GM10248 (cell line): ENCODE data around the gene GPR4.

Experiments
- CTCF ChIA-PET: fragments of 300-600 bp; sonication (Branson Sonifier 250); formaldehyde crosslinking; extraction: SDS; loops from one replicate; lab custom pipeline; 2021; ENCODE audit warnings: antibody characterized with exemption; lab: Yijun Ruan, JAX
- POLR2A ChIA-PET: fragments of 350-650 bp; sonication (Branson Sonifier 250); formaldehyde crosslinking; extraction: SDS; loops from one replicate; lab custom pipeline; 2020; ENCODE audit warnings: antibody characterized with exemption; lab: Yijun Ruan, JAX
- DNase-seq: peaks from one replicate; pipeline ENCODE4 v3.0.0; 2012; ENCODE audit errors: extremely low spot score
- CTCF ChIP-seq: IDR thresholded peaks from 2 replicates; pipeline ENCODE4 v1.5.1; 2012; ENCODE audit warnings: mild to moderate bottlenecking, low read depth; ENCODE audit errors: extremely low read depth, missing control alignments, control extremely low read depth

Gene GPR4

GRCh38 chr19:45574526-45574925 is 27.5 kb downstream of the GPR4 start:
- POLR2A ChIA-PET: no interaction called here
- CTCF ChIA-PET: interaction anchor here (3.4 to 4.6 kb wide), 2 partner anchors 16 to 68 kb away, joined by 12 to 22 read pairs; no protein-coding TSS in a partner anchor
- TF ChIP-seq CTCF: no peak
- DNase-seq: no peak

- ChIA-PET CTCF (interaction anchor here (1.1 to 4.6 kb wide), 5 partner anchors 14 to 93 kb away, joined by 4 to 22 read pairs (median 10); no protein-coding TSS in a partner anchor), POLR2A (interaction anchor here (0.6 kb wide), 1 partner anchor 70 kb away, joined by 4 read pairs; no protein-coding TSS in a partner anchor)
- DNase-seq: no peak
- TF ChIP-seq CTCF: no peak
Observed at GRCh38 chr19:45571457-45572220, 30.4 kb downstream of the GPR4 start.

GRCh38 chr19:45569619-45570421 is 32.2 kb downstream of the GPR4 start:
- CTCF ChIA-PET: interaction anchor here (0.9 to 4.0 kb wide), 9 partner anchors 10 to 84 kb away, joined by 3 to 20 read pairs (median 4); no protein-coding TSS in a partner anchor
- POLR2A ChIA-PET: no interaction called here
- peak; percentile 85 for TF ChIP-seq CTCF
- peak; percentile 66 for DNase-seq

- POLR2A ChIA-PET: no interaction called here
- no peak for TF ChIP-seq CTCF
- CTCF ChIA-PET: interaction anchor here (0.9 to 4.0 kb wide), 7 partner anchors 9 to 140 kb away, joined by 3 to 20 read pairs (median 4); no protein-coding TSS in a partner anchor
- no peak for DNase-seq
Observed at GRCh38 chr19:45568732-45569131, 33.3 kb downstream of the GPR4 start.

GRCh38 chr19:45567609-45568008 is 34.4 kb downstream of the GPR4 start:
- no peak for TF ChIP-seq CTCF
- no peak for DNase-seq
- ChIA-PET CTCF (interaction anchor here (0.7 to 4.0 kb wide), 5 partner anchors 10 to 129 kb away, joined by 3 to 20 read pairs (median 4); no protein-coding TSS in a partner anchor), POLR2A (no interaction called here)

GRCh38 chr19:45564131-45564780 is 37.8 kb downstream of the GPR4 start:
- no peak for TF ChIP-seq CTCF
- DNase-seq: no peak
- CTCF ChIA-PET: no interaction called here
- POLR2A ChIA-PET: no interaction called here
